Measurements from ENCODE around the gene MRPL32. TPM values are rescaled to one million over a fixed set of nuclear protein-coding genes. Genes with fewer than 3 reads are reported as not detected.

Gene MRPL32
- 68.1 and 90.4 TPM in 2 replicates for polyA plus RNA-seq (2011; rRNA removed)
- polyA plus RNA-seq (2012; cell fraction: cytosol; rRNA removed), result 64.0 and 77.5 TPM in 2 replicates
- 28.3 and 31.8 TPM in 2 replicates for polyA plus RNA-seq (2012; cell fraction: nucleus; rRNA removed)
- polyA plus RNA-seq (2017; fragmentation: RNase III; extraction: RNeasy Plus Mini Kit Qiagen cat#74134 plus additional on column Dnase treatment), result 75.0 to 80.8 TPM (median 76.0 TPM) in 3 replicates
- 7.6 and 8.5 TPM in 2 replicates for polyA minus RNA-seq (2011; rRNA and poly(A)+ RNA removed)

- POLR2A ChIA-PET, result interaction anchor here (0.6 to 2.8 kb wide), 15 partner anchors 8 to 793 kb away, joined by 3 to 23 read pairs (median 4); partner anchors contain the start of genes C7orf25 and STK17A
- Histone ChIP-seq H3K4me2 (peak within 1 kb of the TSS; percentile 92), H3K4me3 (peak within 1 kb of the TSS; percentile 85), H3K9me3 (no peaks in the 10 kb centered on the region), H3K4me1 (peaks cover 21% of the 10 kb centered on the region; the same call in 2 of the 3 replicates), H3K27ac (peak within 1 kb of the TSS; percentile 87 to 93)
- DNase-seq (ENCODE audit: low read depth in 1 of 2, low spot score in 1 of 2) (peak; percentile 96 to 99), ATAC-seq (peak; percentile 99 to 100), FAIRE-seq (peak; percentile 73)
- CTCF ChIA-PET, result interaction anchor here (0.6 to 6.1 kb wide), 13 partner anchors 9 to 1953 kb away, joined by 3 to 53 read pairs (median 4); partner anchors contain the start of gene STK17A
- TF ChIP-seq PHF8 (IDR thresholded peaks at IDR 0.05; ENCODE audit: borderline replicate concordance, low read depth) (peak; percentile 75), MAX (IDR thresholded peaks at IDR 0.05) (peak; percentile 60), JUN (IDR thresholded peaks at IDR 0.05) (peak; percentile 68 to 83; a peak in 4 of 5 replicates), ZSCAN20 (CRISPR knock-in tag; IDR thresholded peaks at IDR 0.05) (no peak), KDM5A (IDR thresholded peaks at IDR 0.05) (peak; percentile 72), MAFK (IDR thresholded peaks at IDR 0.05; ENCODE audit: partially characterized antibody) (peak; percentile 9), FOXS1 (CRISPR knock-in tag; IDR thresholded peaks at IDR 0.05) (no peak), ZFP36 (IDR thresholded peaks at IDR 0.05; ENCODE audit: borderline replicate concordance, partially characterized antibody) (no peak), ZNF302 (CRISPR knock-in tag; IDR thresholded peaks at IDR 0.05) (no peak), MYC (IDR thresholded peaks at IDR 0.05; ENCODE audit: borderline replicate concordance, low read length) (peak; percentile 86), RAD21 (conservative IDR thresholded peaks at IDR 0.05 in 1 of 2, IDR thresholded peaks at IDR 0.05 in 1 of 2) (no peak), BCL3 (IDR thresholded peaks at IDR 0.05) (peak; percentile 69; the same call in 1 of the 3 replicates), E2F6 (IDR thresholded peaks at IDR 0.05; ENCODE audit: borderline replicate concordance, low read depth) (0 out of 2 replicates have a peak, but pooled peaks have one; percentile 41), POLR2A (IDR thresholded peaks at IDR 0.05; ENCODE audit: low read length) (peak; percentile 90), TP53 (CRISPR knock-in tag; IDR thresholded peaks at IDR 0.05) (no peak), RFX5 (IDR thresholded peaks at IDR 0.05) (no peak), JUNB (IDR thresholded peaks at IDR 0.05) (no peak)
- under 1% methylated on average over 34 of the region's 56 CpGs for WGBS (ENCODE audit: missing lambda C conversion rate)
Observed at GRCh38 chr7:42931834-42932651, at the start of gene MRPL32, which contains the start of gene PSMA2. MRPL32 (plus strand) TSS chr7:42932376; CDS start chr7:42932387, 11 bp downstream. PSMA2 (minus strand) TSS chr7:42932174; CDS start chr7:42932158, 16 bp downstream.

- Histone ChIP-seq H3K9me3 (no peaks in the 10 kb centered on the region), H3K27ac (peak overlapping the region in 1 of 2 experiments; percentile 58; a peak in 2 of 6 replicates), H3K4me1 (peaks cover 11% of the 10 kb centered on the region; the same call in 2 of the 3 replicates), H3K4me3 (no peak overlapping the region), H3K4me2 (no peak overlapping the region)
- DNase-seq (ENCODE audit: low read depth in 1 of 2, low spot score in 1 of 2) (peak in 1 of 2 experiments; percentile 8), ATAC-seq (no peak), FAIRE-seq (no peak)
- no CpG with 5 or more reads among the region's 6 CpGs for WGBS (ENCODE audit: missing lambda C conversion rate)
- ChIA-PET POLR2A (no interaction called here), CTCF (no interaction called here)
- TF ChIP-seq FOSL2 (IDR thresholded peaks at IDR 0.05) (no peak), FOSL2 (CRISPR knock-in tag; IDR thresholded peaks at IDR 0.05) (no peak; the same call in 1 of the 2 replicates), ZSCAN20 (CRISPR knock-in tag; IDR thresholded peaks at IDR 0.05) (no peak), USF2 (IDR thresholded peaks at IDR 0.05) (no peak), PBX3 (IDR thresholded peaks at IDR 0.05) (no peak), MAFK (IDR thresholded peaks at IDR 0.05; ENCODE audit: partially characterized antibody) (no peak), FOXS1 (CRISPR knock-in tag; IDR thresholded peaks at IDR 0.05) (no peak), PHF8 (IDR thresholded peaks at IDR 0.05; ENCODE audit: borderline replicate concordance, low read depth) (no peak), JUNB (IDR thresholded peaks at IDR 0.05) (no peak), MAX (IDR thresholded peaks at IDR 0.05) (no peak), NFE2L2 (conservative IDR thresholded peaks at IDR 0.05; ENCODE audit: low read length) (no peak), CBX2 (IDR thresholded peaks at IDR 0.05; ENCODE audit: borderline replicate concordance, low read depth) (no peak), HOXB13 (CRISPR knock-in tag; IDR thresholded peaks at IDR 0.05; ENCODE audit: low read depth) (no peak), RFX5 (IDR thresholded peaks at IDR 0.05) (no peak), HOXA7 (CRISPR knock-in tag; IDR thresholded peaks at IDR 0.05) (no peak), CHD4 (IDR thresholded peaks at IDR 0.05; ENCODE audit: borderline replicate concordance) (no peak), ESRRA (IDR thresholded peaks at IDR 0.05; ENCODE audit: borderline replicate concordance, low read length) (no peak), CTCF (IDR thresholded peaks at IDR 0.05) (no peak)
Observed at GRCh38 chr7:42883950-42884349, 48.2 kb upstream of the MRPL32 start.
